Esophagus muscularis mucosa (tissue), 4 donors: Measurements from ENCODE around the gene C6orf118.

Source experiments
- CTCF ChIP-seq, 3 experiments: fragments of 200-600 bp in 2 of 3; fragments of 450-650 bp in 1 of 3; sonication (generic) in 2 of 3; IDR thresholded peaks; one replicate each; pipeline ENCODE4 v1.5.1; 2017 to 2019; ENCODE audit warnings: antibody characterized with exemption in 3 of 3, mild to moderate bottlenecking in 2 of 3, moderate library complexity in 1 of 3
- EP300 ChIP-seq: sonication (generic); formaldehyde crosslinking; IDR thresholded peaks from one replicate; pipeline ENCODE4 v1.6.1; 2017; ENCODE audit warnings: antibody characterized with exemption
- POLR2A ChIP-seq: fragments of 450-650 bp; IDR thresholded peaks from one replicate; pipeline ENCODE4 v1.6.1; 2017; ENCODE audit warnings: antibody characterized with exemption, moderate library complexity, mild to moderate bottlenecking, low read depth
- POLR2AphosphoS5 ChIP-seq, 2 donors: sonication (generic); formaldehyde crosslinking; IDR thresholded peaks; one replicate each; pipeline ENCODE4 v1.6.1; 2017; ENCODE audit warnings: antibody characterized with exemption in 2 of 2

DNA sequence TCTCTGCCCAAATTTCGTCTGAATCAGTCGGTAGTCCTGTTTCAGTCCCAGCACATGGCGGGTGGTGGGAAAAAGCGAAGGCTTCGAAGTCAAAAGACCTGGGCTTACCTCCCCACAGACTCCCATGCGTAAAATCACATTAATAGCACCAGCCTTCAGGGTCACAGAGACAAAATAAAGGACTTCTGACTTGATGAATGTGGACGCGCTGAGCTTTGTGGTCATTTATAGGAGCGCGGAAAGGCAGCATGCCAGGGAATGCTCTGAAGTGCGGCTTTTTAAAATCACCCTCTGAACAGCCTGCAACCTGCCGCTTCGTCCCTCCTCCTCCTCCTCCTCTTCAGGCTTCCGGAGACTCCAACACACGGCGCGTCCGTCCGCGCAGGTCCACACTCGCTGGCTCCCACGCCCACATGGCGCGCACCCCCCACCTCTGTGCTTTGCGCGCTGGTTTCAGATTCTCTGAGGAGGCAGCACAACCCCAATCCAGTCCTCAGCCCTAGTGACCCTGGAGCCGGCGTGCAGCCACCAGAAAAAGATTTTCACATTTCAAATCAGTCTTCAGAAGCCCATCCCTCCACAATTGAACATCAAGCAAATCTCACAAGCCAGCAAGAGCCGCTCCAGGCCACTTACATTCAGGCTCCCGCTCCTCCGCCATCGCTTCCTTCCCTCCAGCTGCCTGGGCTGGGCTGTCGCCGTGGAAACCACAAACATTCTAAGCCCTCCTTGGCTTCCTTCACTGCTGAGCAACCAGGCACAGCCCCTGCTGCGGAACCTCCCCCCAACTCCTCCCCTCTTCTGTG, at the start of gene C6orf118:
- TF ChIP-seq POLR2AphosphoS5 (IDR thresholded peaks at IDR 0.05) (no peak), CTCF (IDR thresholded peaks at IDR 0.05) (no peak), POLR2A (no peak), EP300 (no peak)
